T-helper 17 cell (primary cell): Measurements from ENCODE around the gene RALGAPA1. TPM values are rescaled to one million over a fixed set of nuclear protein-coding genes. Genes with fewer than 3 reads are reported as not detected.
A peak's percentile ranks its signal among the peaks of the same experiment; 100 is the strongest.
"Not testable (repeated sequence)": the region's sequence is repeated elsewhere in the genome, so short reads cannot be mapped to it uniquely, and the experiment has no call there.

Experiments
- ATAC-seq: fragments of 150-1000 bp; cut with Tn5 transposase; 2 replicates; pipeline ENCODE4 v1.10.0; 2021; ENCODE audit warnings: mild to moderate bottlenecking, moderate library complexity
- DNase-seq, 3 donors: peaks; one replicate each; pipeline versions ENCODE4 v3.0.0 to v3.0.0-alpha.2; 2020 to 2021
- H3K9me3 ChIP-seq: one replicate; pipeline ENCODE4 v1.7.0; 2013; ENCODE audit warnings: low read length, mild to moderate bottlenecking; ENCODE audit not compliant: control insufficient read depth, poor library complexity, severe bottlenecking
- H3K27ac Mint-ChIP-seq: one replicate; pipeline ENCODE4 v1.8.0; 2022; ENCODE audit warnings: mild to moderate bottlenecking, moderate library complexity, mixed read lengths
- H3K27me3 Mint-ChIP-seq: one replicate; pipeline ENCODE4 v1.8.0; 2022; ENCODE audit warnings: mixed read lengths
- H3K36me3 Mint-ChIP-seq: one replicate; pipeline ENCODE4 v1.8.0; 2022; ENCODE audit warnings: low read depth, mixed read lengths
- H3K4me1 Mint-ChIP-seq: one replicate; pipeline ENCODE4 v1.8.0; 2022; ENCODE audit warnings: mild to moderate bottlenecking, mixed read lengths
- H3K4me3 Mint-ChIP-seq: one replicate; pipeline ENCODE4 v1.8.0; 2022; ENCODE audit warnings: mild to moderate bottlenecking, moderate library complexity, mixed read lengths
- total RNA-seq, 4 donors: library from RNA in 2 of 4; stranded (reverse) in 2 of 4; gene quantifications; one replicate each; pipeline ENCODE4 v1.2.3 and lab custom pipeline; 2022 to 2026

The RALGAPA1 gene
- total RNA-seq (10 to 100 TPM; 79.0 to 79.4 TPM), total RNA-seq (lab: John Stamatoyannopoulos, UW) (102 to 109 reads per million in 2 donors)

GRCh38 chr14:35808638-35809563, at the start of gene RALGAPA1:
RALGAPA1 (minus strand) TSS chr14:35809295; CDS start chr14:35808835, 460 bp downstream.
- Mint-ChIP-seq H3K4me1 (peaks cover 21% of the 10 kb centered on the region), H3K4me3 (peak within 1 kb of the TSS; percentile 99), H3K27ac (peak within 1 kb of the TSS; percentile 95)
- not testable (repeated sequence) for H3K27me3 Mint-ChIP-seq, H3K36me3 Mint-ChIP-seq, H3K9me3 ChIP-seq
- DNase-seq (peak; percentile 78 to 89 (median 88)), ATAC-seq (peak; percentile 97)

GRCh38 chr14:35858521-35859209, 49.6 kb upstream of the RALGAPA1 start:
- Mint-ChIP-seq H3K27me3 (no peaks in the 10 kb centered on the region), H3K27ac (peak overlapping the region; percentile 1), H3K4me3 (no peak overlapping the region), H3K4me1 (peaks cover 16% of the 10 kb centered on the region), H3K36me3 (peaks cover 25% of the 10 kb centered on the region)
- DNase-seq = no peak
- H3K9me3 ChIP-seq = no peaks in the 10 kb centered on the region
- ATAC-seq = no peak

- H3K27me3 Mint-ChIP-seq = no peaks in the 10 kb centered on the region
- DNase-seq (no peak), ATAC-seq (peak; percentile 25)
- H3K9me3 ChIP-seq = no peaks in the 10 kb centered on the region
- peak overlapping the region; percentile 74 for H3K27ac Mint-ChIP-seq
- no peak overlapping the region for H3K4me3 Mint-ChIP-seq
- peaks cover 26% of the 10 kb centered on the region for H3K36me3 Mint-ChIP-seq
- H3K4me1 Mint-ChIP-seq = peaks cover 16% of the 10 kb centered on the region
These were observed 46.9 kb upstream of the RALGAPA1 start for GRCh38 chr14:35855876-35856481.

- ATAC-seq (no peak), DNase-seq (no peak)
- no peaks in the 10 kb centered on the region for H3K9me3 ChIP-seq
- Mint-ChIP-seq H3K4me3 (no peak overlapping the region), H3K36me3 (peaks cover 23% of the 10 kb centered on the region), H3K4me1 (peaks cover 12% of the 10 kb centered on the region), H3K27ac (peak overlapping the region; percentile 9), H3K27me3 (no peaks in the 10 kb centered on the region)
These were observed 45.7 kb upstream of the RALGAPA1 start for GRCh38 chr14:35854696-35855270.

GRCh38 chr14:35853225-35853624, 44.1 kb upstream of the RALGAPA1 start:
- H3K36me3 Mint-ChIP-seq = peaks cover 24% of the 10 kb centered on the region
- DNase-seq = no peak
- ATAC-seq = no peak
- H3K27me3 Mint-ChIP-seq = no peaks in the 10 kb centered on the region
- H3K4me3 Mint-ChIP-seq = no peak overlapping the region
- peaks cover 10% of the 10 kb centered on the region for H3K4me1 Mint-ChIP-seq
- no peak overlapping the region for H3K27ac Mint-ChIP-seq
- H3K9me3 ChIP-seq = no peaks in the 10 kb centered on the region

GRCh38 chr14:35851823-35852222, 42.7 kb upstream of the RALGAPA1 start:
- Mint-ChIP-seq H3K4me3 (no peak overlapping the region), H3K27me3 (no peaks in the 10 kb centered on the region), H3K36me3 (peaks cover 21% of the 10 kb centered on the region), H3K27ac (no peak overlapping the region), H3K4me1 (peaks cover 10% of the 10 kb centered on the region)
- no peaks in the 10 kb centered on the region for H3K9me3 ChIP-seq
- no peak for DNase-seq
- no peak for ATAC-seq

GRCh38 chr14:35849122-35849521, 40.0 kb upstream of the RALGAPA1 start:
- H3K36me3 Mint-ChIP-seq = peaks cover 14% of the 10 kb centered on the region
- ATAC-seq (no peak), DNase-seq (no peak)
- H3K4me1 Mint-ChIP-seq = peaks cover 2% of the 10 kb centered on the region
- no peaks in the 10 kb centered on the region for H3K9me3 ChIP-seq
- no peaks in the 10 kb centered on the region for H3K27me3 Mint-ChIP-seq
- H3K4me3 Mint-ChIP-seq = no peak overlapping the region
- peak overlapping the region; percentile 45 for H3K27ac Mint-ChIP-seq

GRCh38 chr14:35847636-35848035, 38.5 kb upstream of the RALGAPA1 start:
- H3K27ac Mint-ChIP-seq = no peak overlapping the region
- DNase-seq = no peak
- no peaks in the 10 kb centered on the region for H3K9me3 ChIP-seq
- H3K27me3 Mint-ChIP-seq = no peaks in the 10 kb centered on the region
- no peak for ATAC-seq
- no peaks in the 10 kb centered on the region for H3K4me1 Mint-ChIP-seq
- H3K36me3 Mint-ChIP-seq = peaks cover 16% of the 10 kb centered on the region
- H3K4me3 Mint-ChIP-seq = no peak overlapping the region

GRCh38 chr14:35844494-35844893, 35.4 kb upstream of the RALGAPA1 start:
- no peak for DNase-seq

GRCh38 chr14:35842245-35842644, 33.1 kb upstream of the RALGAPA1 start:
- not testable (repeated sequence) for H3K27ac Mint-ChIP-seq, H3K27me3 Mint-ChIP-seq, DNase-seq, H3K4me3 Mint-ChIP-seq, H3K4me1 Mint-ChIP-seq, ATAC-seq, H3K9me3 ChIP-seq
- peaks cover 19% of the 10 kb centered on the region for H3K36me3 Mint-ChIP-seq

More at GRCh38 chr14:35844494-35844893, 35.4 kb upstream of the RALGAPA1 start:
- Mint-ChIP-seq H3K4me3 (no peak overlapping the region), H3K27ac (no peak overlapping the region), H3K36me3 (peaks cover 20% of the 10 kb centered on the region), H3K27me3 (no peaks in the 10 kb centered on the region), H3K4me1 (no peaks in the 10 kb centered on the region)
- H3K9me3 ChIP-seq = no peaks in the 10 kb centered on the region
- no peak for ATAC-seq

- not testable (repeated sequence) for H3K9me3 ChIP-seq, H3K27ac Mint-ChIP-seq, H3K4me3 Mint-ChIP-seq, H3K27me3 Mint-ChIP-seq, H3K4me1 Mint-ChIP-seq, DNase-seq, ATAC-seq
- H3K36me3 Mint-ChIP-seq = peaks cover 19% of the 10 kb centered on the region
These were observed 32.6 kb upstream of the RALGAPA1 start for GRCh38 chr14:35841704-35842103.

- H3K36me3 Mint-ChIP-seq = peaks cover 12% of the 10 kb centered on the region
- no peaks in the 10 kb centered on the region for H3K9me3 ChIP-seq
These were observed 26.3 kb upstream of the RALGAPA1 start for GRCh38 chr14:35835208-35835982.

More at GRCh38 chr14:35835208-35835982, 26.3 kb upstream of the RALGAPA1 start:
- H3K27ac Mint-ChIP-seq = no peak overlapping the region
- DNase-seq = no peak
- no peaks in the 10 kb centered on the region for H3K27me3 Mint-ChIP-seq
- ATAC-seq = no peak
- H3K4me1 Mint-ChIP-seq = no peaks in the 10 kb centered on the region
- H3K4me3 Mint-ChIP-seq = no peak overlapping the region
